NCI-H1048 (cell line): ENCODE measurements around the gene UBASH3A.

Source experiments
- DNase-seq: peaks from one replicate; lab custom pipeline; 2025; lab: John Stamatoyannopoulos, UW

UBASH3A gene

DNA sequence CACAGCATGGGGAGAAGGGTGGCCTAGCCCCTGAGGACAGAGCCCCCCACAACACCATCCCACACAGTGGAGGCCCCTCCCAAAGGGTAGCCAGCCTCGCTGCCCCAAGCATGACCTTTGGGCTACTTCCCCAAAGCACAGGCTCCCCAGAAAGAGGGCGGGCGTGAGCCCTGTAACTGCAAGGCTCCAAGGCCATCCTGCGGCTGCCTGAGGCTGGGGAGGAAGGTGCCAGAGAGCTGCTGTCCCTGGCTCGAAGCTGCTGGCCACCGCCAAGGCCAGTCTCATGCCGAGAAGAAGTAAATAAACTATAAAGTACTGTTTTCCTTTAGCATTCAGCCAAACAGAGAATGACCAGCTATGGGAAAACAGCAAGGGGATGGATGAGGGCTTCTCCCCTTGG is 27.5 kb downstream of the UBASH3A start:
- no peak for DNase-seq

DNA sequence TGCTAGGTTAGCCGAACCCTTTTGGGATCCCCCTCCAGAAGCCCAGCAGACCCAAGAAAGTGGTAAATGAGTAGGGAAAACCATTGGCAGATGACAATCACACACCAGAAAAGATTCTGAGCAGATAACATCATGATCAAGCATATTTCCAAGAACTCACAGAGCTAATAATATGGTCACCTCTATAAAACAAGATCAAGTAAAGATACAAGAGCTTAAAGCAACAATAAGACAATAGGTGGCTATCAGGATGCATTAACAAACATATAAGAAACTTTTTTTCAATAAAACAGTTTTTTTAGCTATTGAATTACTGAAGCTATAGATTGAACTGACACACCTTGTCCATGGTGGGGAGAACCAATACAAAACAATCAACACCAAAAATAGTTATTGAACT is 29.0 kb downstream of the UBASH3A start:
- DNase-seq: no peak

DNA sequence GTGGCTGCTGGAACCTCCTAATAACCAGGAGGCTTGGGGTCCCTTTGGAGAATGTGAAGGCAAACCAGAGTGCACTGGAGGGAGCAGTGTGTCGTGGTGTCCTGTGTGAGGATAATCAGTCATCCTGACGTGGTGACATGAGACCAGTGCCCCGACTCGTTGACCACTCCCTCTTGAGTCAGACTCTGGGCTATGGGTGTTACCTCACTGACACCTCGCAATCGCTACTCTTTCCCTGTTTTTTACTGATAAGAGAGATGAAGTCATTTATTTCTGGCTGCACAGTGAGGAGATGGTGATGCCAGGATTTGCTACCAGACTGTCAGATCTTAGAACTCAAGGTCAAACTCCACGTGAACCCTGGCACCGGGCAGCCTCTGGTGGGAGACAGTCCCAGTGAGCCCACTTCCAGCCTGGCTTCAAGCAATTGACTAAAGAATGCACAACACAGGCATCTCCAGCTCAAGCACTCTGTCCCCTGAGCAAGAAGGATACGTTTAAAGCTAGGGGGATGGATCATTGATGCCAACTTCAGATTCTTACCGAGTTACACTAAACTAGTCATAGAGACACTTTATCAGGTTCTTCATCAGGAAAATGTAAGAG is 30.3 kb downstream of the UBASH3A start:
- no peak for DNase-seq

DNA sequence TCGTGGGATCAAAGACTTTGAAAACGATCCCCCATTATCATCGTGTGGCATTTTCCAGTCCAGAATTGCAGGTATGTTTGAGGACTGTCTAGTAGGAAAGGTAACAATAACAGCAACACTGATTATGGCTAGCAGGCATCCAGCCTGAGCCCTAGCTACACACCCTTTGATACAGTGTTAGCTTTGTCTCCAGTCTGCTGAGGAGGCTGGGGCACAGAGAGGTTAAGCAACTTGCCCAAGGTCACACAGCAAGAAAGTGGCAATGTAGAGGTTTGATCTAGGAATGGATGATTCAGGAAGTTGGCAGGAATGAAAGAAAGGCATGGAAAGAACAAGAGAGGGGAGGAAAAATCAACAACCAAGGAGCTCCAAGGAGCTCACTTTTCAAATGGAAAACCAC is 31.2 kb downstream of the UBASH3A start:
- DNase-seq: no peak

DNA sequence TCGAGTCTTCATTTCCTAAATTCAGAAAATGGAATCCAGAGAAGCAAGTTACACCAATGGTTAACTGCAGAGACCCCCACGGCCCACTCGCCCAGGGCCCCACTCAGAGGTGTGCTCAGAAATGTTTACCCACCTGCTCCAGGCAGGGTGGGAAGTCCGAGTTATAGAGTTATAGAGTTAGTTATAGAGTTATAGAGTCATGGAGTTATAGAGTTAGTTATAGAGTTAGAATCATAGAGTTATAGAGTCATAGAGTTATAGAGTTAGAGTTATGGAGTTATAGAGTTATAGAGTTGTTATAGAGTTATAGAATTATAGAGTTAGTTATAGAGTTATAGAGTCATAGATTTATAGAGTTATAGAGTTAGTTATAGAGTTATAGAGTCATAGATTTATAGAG is 31.7 kb downstream of the UBASH3A start:
- DNase-seq: no peak

DNA sequence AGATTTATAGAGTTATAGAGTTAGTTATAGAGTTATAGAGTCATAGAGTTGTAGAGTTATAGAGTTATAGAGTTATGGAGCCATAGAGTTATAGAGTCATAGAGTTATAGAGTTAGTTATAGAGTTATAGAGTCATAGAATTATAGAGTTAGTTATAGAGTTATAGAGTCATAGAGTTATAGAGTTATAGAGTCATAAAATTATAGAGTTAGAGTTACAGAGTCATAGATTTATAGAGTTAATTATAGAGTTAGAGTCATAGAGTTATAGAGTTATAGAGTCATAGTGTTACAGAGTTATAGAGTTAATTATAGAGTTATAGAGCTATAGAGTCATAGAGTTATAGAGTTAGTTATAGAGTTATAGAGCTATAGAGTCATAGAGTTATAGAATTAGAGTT is 32.1 kb downstream of the UBASH3A start:
- DNase-seq: no peak

DNA sequence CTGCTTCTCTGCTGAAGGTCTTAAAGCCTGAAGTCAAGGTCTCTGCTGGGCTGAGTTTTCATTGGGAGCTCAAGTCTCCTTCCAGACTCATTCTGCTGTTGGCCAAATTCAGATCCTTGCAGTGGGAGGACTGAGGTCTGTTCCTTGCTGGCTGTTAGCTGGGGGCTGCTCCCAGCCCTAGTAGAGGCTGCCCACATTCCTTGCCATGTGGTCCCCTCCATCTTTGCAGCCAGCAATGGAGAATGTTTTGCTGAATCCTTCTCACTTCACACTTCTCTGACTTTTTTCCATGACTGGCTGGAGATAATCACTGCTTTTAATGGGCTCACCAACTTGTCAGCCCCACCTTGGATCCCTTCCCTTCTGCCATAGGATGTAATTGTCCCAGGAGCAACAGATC is 33.2 kb downstream of the UBASH3A start:
- no peak for DNase-seq

DNA sequence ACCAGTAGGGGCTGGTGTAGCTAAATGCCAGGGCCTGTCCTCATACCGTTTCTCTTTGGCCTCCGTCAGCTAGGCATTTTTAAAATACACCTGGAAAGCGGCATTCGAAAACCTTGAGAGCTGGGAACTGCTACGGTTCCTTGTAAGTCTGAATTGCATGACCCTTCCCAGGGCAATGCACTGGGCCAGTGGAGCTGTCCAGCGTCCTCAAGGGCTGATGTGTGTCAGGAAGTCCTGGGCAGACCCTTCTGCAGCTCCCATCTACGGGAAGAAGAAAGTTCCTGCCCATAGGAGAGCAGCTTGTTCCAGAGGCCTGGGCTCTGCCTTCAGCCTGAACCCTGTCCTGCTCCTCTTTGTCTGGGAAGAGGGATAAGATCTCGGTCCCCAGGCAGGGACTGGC is 34.1 kb downstream of the UBASH3A start:
- DNase-seq: no peak

DNA sequence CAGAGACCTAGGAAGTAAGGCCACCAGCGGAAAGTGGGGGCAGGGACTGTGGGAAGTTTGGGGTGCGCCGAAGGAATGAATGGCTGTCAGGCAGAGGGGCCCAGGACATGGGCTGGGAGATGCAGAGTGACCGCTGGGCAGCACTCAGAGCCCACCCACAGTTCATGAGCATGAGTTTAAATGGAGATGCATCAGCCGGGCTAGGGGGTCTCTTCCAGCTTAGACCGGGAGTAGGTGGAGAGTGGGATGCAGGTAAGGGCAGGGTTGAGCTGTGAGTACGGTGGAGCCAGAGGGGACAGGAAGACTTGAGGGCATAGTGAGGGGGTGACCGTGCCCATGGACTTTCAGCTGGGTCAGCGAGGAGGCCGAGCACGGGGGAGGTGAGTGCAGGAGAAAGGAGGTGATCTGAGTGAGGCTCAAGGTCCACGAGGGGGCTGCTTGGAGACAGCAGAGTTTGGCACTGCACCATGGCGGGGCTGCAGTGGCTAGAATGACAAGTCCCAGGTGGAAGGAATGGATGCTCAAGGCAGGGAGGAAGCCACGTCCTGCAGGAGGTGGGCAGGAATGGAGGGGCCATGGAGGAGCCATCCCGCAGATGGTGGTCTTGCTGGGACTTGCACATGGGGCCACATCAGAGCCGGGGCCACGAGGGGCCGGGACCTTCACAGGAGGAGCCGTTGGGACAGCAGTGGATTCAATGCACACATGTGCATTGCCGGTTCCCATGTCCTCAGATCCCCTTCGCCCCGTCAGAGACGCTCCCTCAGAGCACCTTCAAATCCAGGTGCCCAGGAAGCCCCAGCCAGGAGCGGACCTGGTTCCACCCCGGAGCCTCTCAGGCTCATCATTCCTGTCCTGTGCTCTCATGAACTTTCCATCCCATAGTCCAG is 34.9 kb downstream of the UBASH3A start:
- DNase-seq: no peak

DNA sequence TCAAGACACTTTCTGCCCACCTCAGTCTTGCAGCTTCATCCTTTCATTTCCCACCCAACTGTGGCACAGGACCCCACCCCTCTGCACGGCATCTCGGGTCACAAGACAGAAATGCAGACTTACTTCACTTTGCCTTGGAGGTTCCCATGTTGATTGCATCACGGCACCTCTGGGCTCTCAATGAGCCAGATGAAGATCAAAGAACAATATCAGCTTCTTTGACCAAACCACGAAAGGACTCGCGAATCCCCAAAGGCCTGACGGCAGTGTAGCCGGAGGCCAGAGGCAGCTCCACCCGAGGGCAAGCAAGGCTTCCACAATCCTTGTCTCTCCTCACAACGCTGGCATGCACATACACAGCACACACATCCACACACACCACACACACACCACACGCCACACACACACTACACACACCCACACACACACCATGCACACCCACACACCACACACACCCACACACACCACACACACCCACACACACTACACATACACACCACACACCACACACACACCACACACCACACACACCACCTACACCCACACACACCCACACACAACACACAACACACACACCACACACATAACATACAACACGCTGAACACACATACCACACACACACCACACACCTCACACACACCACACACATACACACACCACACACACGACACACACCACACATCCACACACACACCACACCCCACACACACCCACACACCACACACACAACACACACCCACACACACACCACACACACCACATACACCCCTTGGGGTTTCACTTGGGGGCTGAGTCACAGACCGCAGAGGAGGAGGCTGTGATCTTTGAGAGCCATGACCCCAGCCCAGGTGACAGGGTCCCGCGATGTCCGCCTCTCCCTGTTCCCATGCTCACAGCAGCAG is 35.8 kb downstream of the UBASH3A start:
- no peak for DNase-seq

DNA sequence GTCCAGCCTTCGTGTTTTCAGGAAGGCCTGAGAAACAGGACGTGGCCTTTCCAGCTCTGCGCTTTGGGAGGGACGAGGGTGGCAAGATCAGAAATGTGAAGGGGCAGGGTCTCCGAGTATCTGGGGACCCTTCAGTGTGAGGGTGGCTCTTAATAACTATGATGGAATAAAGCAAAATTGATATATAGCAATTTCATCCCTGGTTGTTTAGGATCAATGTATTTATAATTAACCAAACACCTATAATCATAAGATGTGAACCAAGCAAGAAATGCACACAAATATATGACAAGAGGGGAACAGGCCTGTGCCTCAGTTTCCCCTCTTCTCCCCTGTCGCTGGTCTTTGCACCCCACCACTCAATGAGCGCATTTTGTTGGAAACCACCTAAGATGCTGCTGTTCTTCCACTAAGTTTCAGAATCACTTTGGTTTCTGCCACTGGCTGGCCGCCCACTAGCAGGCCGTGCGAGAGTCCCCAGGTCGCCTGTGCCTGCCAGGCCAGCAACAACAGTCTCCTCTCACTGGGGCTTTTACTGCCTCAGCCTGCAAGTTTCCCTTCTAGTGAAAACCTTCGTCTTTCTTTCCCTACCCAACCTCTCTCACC is 36.6 kb downstream of the UBASH3A start:
- DNase-seq: no peak

DNA sequence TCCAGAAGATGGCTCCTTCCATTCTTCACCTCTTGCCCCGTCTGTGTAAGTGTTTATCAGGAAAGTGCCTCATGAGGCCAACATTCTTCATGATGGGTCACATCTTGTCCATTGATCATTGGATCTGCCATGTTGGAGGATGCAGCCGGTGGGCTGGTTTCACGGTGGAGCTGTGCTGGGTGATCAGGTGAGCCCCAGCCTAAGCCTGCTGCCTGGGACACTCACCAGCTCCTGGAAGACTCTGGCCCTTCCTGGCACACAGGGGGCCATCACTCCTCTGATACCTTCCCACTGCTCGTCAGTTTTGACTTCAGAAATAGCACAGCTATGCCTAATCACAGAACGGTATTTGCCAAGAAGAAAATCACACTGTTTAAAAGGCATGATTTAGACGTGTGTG is 38.3 kb downstream of the UBASH3A start:
- DNase-seq: no peak

DNA sequence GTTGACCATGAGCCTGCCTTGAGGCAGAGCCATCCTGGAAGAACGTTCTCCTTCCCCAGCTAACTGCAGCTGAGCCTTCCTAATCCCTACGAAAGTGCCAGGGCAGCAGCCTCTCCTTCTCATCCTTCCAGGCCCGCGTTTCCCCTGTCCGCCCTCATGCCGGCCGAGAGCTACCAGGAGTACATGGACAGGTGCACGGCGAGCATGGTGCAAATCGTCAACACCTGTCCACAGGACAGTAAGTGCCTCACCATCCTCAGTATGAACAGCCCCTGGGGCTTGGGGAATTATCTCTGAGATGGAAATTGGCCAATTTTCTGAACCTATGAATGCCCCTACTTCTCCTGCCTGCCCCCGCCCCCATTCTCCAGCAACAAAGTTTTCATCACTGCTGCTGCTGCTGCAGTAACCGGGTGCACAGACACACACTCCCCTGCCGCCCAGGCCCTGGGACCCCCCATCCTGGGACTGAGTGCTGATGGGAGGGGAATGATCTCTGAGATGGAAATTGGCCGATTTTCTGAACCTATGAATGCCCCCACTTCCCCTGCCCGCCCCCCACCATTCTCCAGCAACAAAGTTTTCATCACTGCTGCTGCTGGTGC is 39.6 kb downstream of the UBASH3A start:
- no peak for DNase-seq

DNA sequence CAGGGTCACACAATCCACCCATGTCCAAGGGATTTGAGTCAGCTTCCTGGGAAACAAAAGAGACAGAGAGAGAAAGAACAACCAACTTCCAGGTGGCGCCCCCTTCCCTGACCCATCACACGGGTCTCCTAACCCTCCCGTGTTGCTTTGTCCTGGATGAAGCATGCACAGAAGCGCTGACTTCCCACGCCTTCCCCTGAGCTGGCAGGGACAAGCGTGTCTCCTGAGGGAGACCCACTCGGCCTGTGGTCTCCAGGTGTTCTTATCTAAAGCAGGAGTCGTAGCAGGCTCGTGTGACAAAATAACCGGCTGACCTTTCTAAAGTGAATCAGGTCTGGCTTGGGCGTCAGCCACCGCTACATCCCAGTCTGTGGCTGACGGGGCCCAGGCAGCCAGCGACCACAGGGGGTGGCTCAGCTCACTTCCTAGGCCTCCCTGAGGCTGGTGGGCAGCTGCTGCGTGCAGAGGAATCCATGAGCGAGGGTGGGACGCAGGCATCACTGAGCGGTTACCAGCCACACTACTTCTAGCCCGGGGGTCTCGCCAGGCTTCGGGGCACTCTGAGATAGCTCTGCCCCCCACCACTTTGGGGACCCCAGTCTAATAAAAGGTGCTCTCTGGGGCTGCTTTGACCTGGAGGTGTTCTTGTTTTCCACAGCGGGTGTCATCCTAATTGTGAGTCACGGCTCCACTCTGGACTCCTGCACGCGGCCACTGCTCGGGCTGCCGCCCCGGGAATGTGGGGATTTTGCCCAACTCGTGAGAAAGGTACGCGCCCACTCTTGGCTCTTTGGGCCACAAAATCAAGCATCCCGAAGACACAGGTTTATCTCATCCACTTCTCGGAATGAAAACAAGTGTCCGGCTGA is 40.4 kb downstream of the UBASH3A start:
- DNase-seq: no peak

DNA sequence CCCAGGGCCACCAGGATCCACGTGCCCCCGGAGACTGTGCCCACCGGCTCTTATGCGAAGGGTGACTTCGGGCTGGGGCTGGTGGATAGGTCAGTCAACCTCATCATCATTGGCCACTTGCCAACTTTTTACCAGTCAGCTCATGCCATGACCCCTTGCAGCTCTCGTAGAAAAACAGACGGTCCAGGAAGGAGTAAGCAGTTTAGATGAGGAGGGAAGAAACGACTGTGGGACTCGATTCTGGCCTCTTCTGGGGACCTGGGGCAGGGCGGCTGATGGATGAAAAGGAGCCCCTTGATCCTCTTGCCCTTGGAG is 41.0 kb downstream of the UBASH3A start:
- DNase-seq: no peak

DNA sequence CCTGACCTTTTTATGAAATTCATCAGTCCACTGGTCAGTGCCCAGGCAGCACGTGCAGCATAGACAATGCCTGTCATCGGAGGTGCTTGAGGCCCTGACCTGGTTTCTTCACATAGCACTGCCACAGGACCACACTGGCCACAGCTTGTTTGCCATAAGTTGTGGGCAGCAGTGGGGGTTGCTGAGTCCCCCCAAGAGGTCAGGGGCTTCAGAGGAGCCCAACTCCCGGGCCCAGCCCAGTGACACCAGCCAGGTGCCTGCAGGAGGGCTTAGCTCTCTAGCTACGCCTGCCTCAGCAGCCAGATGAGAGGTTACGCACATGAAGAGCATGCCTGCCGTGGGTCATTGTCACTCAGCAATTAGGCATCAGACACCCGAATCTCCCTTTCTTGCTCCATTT is 41.6 kb downstream of the UBASH3A start:
- DNase-seq: no peak

DNA sequence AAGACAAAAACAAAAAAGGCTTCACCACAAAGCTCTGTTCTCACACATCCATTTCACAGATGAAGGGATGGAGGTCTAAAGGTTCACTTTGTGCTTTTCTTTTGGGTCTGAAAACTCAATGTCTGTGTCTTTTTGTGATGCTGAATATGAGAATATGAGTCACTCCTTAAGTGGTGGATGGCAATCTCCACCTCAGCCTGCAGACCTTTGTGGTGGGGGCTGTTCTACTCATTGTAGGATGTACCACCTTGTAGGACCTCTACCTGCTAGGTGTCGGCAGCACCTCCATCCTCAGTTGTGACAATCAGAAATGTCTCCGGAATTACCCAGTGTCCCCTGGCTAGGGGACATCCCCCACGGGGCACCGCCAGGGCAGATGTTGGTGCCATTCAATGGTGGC is 42.8 kb downstream of the UBASH3A start:
- no peak for DNase-seq

DNA sequence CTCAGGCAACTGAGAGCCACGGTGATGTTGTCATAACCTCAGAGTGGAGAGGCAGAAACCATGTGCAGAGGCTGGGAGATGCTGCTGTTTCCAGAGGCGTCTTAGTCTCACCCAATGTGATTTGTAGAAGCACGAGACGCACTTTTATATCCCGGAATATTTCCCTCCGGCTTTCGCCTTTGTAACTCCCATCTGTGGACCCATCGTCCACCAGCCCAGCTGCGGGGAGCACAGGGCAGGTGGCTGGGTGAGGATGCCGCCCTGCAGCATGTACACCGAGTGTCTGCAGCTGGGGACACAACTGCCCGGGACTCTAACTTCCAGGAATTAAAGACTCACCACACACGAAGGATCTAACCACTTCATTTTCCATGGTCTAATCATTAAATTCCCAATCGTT is 43.5 kb downstream of the UBASH3A start:
- DNase-seq: no peak

DNA sequence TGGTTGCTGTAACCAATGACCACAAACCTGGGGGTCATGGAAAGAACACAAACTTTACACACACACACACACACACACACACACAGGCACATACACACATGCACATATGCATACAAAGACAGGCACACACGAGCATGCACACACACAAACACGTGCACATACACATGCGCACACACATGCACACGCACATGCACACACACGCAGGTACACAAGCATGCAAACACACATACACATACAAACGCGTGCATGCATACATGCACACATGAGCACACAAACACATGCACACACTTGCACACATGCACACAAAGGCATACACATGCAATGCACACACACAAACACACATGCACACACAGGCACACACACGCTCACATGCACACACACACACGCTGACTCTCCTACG is 44.0 kb downstream of the UBASH3A start:
- DNase-seq: no peak

DNA sequence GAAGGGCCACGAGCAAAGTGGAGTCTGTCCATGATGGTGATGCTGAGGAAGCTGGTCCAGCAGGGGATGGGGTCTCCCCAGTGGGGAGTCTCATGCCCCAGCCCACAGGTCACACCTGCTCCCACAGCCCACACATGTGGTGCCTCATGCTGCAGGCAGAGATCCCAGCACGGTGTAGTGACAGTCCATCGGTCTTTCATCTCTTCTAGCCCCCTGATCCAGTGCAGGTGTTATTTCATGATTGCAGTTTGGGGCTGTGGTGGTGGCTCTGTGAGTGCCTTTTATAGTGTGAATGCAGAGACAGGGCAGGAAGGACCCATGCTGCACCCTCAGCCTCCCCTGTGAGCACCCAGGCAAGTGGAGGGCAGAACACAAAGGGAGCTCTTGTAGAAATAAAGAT is 45.0 kb downstream of the UBASH3A start:
- no peak for DNase-seq

DNA sequence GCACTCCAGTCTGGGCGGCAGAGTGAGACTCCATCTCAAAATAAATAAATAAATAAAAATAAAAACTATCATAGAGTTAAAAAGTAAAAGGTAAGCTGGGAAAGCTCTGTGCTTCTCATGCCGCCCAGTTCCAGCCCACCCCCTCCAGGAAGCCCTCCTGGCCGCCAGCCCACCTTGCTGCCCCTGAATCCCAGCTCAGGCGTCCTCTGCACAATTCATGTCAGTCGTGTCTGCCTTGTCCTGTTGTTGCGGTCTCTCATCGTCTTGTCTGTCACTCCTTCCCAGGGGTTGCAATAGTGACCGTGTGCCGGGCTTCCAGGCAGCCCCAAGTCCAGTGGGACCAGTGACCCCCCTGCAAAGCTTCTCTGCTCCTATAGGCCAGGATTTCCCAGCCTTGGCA is 48.2 kb downstream of the UBASH3A start:
- DNase-seq: no peak
